NCI-H82 treated with DMSO at 0.1 percent for 48 hours (cell line): ENCODE results near the gene ADARB1.
A peak's percentile ranks its signal among the peaks of the same experiment; 100 is the strongest.

Experiments
- DNase-seq: peaks from one replicate; lab custom pipeline; 2025; ENCODE audit not compliant: unreplicated experiment; lab: John Stamatoyannopoulos, UW

ADARB1 gene

DNA sequence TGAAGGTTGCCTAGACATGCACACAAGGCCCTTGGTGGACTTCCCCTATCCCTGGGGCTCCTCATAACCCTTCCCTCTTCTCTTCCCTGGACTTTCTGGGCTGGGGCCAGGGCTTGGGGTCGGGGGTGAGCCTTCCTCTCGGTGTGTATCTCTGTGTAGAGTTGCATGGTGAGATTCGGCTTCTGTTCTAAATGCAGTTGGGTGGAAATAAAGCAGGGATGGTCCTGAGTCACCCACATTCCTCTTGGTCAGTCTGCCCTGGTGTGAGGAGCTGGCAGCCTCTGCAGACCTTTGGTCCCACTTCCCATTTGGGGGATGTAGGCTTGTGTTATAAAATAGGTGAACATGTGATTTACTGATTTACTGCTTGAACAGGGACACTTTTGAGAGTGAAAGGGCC is 38.0 kb downstream of the ADARB1 start:
- DNase-seq = no peak

DNA sequence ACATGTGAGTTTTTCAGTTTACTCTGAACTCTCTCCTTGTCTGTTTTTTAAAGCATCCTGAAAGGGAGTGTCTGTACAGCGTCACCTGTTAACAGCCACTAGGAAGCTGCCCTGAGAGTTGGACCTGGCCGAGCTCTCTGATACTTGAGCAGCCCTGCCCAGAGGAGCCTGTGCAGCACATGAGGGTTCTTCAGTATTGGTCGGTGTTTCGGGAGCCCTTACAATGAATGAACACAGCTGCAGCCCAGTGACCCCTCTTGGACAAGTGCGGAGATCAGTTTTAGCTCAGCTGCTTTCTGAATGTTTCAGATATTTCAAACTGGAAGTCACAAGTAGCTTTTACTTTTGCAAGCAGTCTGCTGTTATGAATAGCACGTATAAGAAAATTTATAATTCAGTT is 39.2 kb downstream of the ADARB1 start:
- DNase-seq = no peak

DNA sequence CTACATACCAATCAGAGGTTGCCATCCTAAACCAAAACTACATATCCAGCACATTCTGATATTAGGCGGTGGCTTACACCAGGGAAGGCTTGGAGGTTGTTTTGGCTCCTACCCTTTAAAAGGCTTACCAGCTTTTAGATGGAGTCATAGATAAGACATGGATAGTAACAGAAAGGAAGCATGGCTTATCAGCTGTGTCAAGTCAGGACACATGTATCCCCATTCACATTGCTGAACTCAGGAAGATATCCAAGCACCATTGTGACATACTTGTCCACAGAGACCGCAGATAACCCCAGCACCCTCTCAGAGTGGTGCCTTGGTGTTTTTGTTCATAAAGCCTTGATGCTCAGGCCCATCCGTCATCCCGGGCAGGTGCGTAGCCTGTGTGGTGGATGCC is 39.7 kb downstream of the ADARB1 start:
- DNase-seq = no peak

GRCh38 chr21:45114475-45114874 is 40.1 kb downstream of the ADARB1 start:
- DNase-seq = no peak

DNA sequence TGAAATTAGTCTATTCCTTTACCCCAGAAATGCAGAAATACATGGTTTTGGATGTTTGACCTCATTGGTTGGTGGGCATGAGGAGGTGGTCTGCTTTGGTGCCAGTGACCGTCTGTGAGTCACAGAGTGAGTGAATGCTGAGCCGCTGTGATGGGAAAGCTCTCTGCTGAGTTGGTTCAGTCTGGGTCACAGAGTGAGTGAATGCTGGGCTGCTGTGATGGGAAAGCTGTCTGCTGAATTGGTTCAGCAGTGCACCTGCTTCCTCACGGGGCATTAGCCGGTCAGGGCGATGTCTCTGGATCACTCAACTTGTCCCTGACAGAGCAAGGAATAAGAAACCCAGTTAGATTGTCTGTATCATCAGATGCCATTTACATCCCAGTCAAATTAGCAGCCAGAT is 40.8 kb downstream of the ADARB1 start:
- no peak for DNase-seq

DNA sequence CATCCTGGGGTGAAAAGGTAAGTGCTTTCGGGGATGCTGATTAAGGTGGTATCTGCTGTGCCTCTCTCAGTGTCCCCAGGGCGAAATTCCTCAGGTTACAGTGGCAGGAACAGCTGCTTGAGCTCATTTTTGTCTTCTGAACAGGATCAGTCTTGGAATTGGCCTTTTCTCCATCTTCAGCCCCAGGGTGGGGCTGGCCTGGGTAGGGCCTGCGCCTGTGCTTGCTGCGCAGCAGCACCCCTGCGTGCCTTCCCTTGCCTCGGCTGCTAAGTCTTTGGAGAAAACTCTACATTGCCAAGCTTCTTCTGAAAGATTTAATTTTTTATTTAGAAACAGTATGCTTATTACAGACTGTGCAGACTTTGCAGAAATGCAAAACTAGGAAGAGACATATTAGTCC is 41.7 kb downstream of the ADARB1 start:
- no peak for DNase-seq

DNA sequence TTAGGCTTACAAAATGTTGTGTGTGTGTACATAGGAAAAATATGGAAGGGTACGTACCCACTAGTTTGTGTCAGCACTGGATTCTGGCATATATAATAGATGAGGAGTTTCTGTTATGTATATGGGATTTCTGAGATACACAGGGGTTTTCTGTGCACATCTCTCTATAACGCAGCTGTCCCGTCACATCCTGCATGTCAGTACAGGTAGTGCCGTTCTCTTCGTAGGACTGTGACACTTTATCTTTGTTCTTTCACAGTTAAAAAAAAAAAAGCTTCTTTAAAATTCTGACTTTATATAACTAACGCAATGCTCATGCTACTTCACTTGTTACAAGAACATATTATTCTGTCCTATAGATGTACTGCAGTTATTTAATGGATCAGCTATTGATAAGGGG is 42.9 kb downstream of the ADARB1 start:
- no peak for DNase-seq

GRCh38 chr21:45118099-45118498 is 43.7 kb downstream of the ADARB1 start:
- no peak for DNase-seq

GRCh38 chr21:45119812-45120211 is 45.4 kb downstream of the ADARB1 start:
- DNase-seq = no peak

GRCh38 chr21:45120975-45121374 is 46.6 kb downstream of the ADARB1 start:
- no peak for DNase-seq

- no peak for DNase-seq
Measured at GRCh38 chr21:45122030-45122429, 47.6 kb downstream of the ADARB1 start.

- DNase-seq = no peak
Measured at GRCh38 chr21:45122432-45123132, 48.2 kb downstream of the ADARB1 start.

DNA sequence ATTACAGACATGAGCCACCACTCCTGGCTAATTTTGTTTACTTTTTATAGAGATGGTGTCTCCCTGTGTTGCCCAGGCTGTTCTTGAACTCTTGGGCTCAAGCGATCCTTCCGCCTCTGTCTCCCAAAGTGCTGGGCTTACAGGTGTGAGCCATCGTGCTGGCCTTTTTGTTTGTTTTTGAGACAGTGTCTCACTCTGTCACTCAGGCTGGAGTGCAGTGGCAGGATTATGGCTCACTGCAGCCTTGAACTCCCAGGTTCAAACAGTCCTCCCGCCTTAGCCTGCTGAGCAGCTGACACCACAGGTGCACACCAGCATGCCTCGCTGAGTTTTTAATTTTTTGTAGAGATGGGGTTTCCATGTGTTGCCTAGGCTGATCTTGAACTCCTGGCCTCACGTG is 49.1 kb downstream of the ADARB1 start:
- DNase-seq = no peak

DNA sequence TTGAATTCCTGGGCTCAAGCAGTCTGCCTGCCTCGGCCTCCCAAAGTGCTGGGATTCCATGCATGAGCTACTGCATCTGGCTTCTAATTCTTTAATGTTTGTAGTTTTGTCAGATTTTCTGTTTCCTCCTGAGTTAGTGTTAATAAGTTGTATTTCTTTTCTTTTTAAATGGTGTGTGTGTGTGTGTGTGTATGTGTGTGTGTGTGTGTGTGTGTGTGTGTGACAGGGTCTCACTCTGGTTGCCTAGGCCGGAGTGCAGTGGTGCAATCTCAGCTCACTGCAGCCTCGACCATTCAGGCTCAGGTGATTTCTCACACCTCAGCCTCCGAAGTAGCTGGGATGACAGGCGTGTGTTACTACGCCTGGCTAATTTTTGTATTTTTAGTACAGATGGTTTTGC is 50.2 kb downstream of the ADARB1 start:
- no peak for DNase-seq

- no peak for DNase-seq
Measured at GRCh38 chr21:45125357-45125756, 51.0 kb downstream of the ADARB1 start.

- DNase-seq = peak; percentile 97
Measured at GRCh38 chr21:45126204-45126626, 51.8 kb downstream of the ADARB1 start.

- no peak for DNase-seq
Measured at GRCh38 chr21:45126983-45127382, 52.6 kb downstream of the ADARB1 start.

- DNase-seq = no peak
Measured at GRCh38 chr21:45127937-45128336, 53.6 kb downstream of the ADARB1 start.

- DNase-seq = no peak
Measured at GRCh38 chr21:45128613-45129188, 54.3 kb downstream of the ADARB1 start.

DNA sequence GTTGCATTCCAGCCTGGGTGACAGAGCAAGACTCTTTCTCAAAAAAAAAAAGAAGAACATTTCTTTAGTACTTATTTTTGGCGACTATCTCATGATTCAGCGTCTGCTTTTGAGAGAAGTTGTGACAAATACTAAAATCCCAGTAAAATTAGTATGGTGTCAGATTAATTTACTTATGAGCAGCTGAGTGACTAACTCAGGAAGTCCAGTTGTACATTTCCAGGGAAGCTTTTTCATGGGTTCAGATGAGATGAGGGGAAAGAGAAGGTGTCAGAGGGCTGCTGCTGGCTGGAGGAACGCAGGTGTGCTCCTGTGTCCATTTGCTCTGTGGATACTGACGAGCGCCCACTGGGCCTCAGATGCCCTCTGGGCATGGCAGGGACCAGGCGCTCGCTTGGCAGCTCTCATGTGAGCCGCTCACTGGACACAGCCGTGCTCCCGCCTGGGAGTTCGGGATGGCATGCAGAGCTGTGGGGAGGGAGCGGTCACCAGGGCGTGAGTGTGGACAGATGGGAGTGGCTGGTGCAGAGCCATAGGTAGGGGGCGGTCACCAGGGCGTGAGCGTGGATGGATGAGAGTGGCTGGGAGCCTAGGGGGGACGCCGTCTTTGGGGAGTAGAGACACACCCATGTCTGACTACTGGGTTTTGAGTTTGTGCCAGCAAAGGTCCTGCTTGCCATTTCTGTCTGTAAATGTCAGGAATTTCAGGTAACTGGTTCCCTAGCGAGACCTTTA is 55.0 kb downstream of the ADARB1 start:
- DNase-seq = no peak

DNA sequence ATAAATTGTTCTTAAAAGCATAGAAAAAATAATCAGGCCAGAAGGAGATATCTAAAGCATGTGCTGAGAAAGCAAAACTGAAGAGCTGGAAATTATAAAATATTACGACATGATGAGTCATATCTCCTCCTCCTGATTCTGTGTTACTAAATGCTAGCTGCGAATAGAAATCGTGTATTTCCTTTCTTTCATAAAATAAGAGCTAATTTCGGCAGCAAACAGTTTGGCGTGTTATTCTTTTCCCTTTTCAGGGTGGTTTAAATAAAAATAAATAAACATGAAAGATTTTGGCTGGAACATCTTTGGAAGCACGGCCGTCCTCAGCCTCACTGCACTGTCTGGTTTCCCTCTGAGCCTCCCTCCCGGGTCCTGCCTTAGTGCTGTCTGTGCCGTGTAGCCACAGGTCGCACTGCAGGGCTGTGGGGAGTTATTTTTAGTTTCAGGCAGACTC is 56.0 kb downstream of the ADARB1 start:
- no peak for DNase-seq

DNA sequence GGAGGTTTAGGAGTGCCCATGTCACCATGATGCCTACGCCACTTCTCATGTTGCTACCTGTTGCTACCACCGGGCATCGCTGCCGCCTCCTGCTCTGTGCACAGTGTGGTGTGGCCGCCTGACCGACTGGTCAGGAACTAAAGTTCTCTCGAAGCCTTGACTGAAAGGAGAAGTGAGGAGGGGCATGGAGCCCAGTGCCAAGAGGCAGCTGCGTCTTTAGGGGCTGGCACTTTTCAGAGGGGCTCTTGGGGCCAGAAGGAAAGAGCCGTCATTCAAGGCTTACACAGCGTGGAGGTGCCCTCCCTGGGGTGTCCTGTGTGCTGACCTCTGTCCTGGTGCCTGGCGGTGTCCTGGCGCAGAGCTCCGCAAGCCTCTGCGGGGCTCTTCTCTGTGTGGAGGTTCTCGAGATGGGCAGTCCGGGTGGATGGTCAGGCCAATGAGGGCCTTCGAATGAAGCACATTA is 57.2 kb downstream of the ADARB1 start:
- DNase-seq = no peak
